Measurements from ENCODE around the gene PRXL2C. TPM values are rescaled to one million over a fixed set of nuclear protein-coding genes. Genes with fewer than 3 reads are reported as not detected.
A peak's percentile ranks its signal among the peaks of the same experiment; 100 is the strongest.

Gene PRXL2C
- total RNA-seq, 4 donors from 2014 or later = 16.7 to 25.6 (median 22.5) TPM

DNA sequence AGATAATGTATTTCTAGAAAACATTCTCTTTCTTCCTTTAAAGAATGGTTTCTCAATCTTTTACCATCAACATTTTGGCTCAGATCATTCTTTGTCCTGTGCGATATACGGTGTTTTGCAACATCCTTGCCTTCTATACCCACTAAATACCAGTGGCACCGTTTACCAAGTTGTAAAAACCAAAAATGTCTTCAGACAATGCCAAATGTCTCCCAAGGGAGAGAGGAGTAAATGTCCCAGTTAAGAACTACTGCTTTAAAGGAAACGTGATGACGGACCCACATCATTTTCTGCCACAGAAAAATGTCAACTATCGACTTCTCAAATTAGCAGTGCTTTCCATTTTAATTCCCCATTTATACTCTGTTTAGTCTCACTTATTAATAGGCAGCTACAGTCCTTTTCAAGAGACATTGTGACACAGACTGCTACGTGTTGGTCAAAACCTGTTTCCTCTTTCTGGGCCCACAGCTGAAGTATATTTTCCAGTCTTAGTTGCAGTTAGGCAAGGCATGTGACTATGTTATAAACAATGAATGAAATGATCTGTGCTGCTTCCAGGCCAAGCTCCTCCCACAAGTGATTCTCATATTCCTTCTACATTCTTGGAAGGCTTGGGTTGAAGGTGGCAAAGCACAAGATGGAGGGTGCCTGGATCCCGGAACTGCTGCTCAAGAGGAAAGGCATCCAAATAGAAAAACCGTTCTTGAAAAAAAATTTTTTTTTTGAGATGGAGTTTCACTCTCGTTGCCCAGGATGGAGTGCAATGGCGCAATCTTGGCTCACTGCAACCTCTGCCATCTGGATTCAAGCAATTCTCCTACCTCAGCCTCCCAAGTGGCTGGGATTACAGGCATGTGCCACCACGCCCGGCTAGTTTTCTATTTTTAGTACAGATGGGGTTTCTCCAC lies 8.8 kb downstream of the PRXL2C start:
- DNase-seq = peak; percentile 49 to 56
- WGBS, 2 donors = 67 to 68% methylated on average over 13 of the region's 13 CpGs
- H3K36me3 ChIP-seq = peaks cover 11 to 19% of the 10 kb centered on the region in 2 donors
- no peaks in the 10 kb centered on the region for H3K27me3 ChIP-seq
- H3K27ac ChIP-seq = peak overlapping the region; percentile 78 to 86 (median 78)
- TF ChIP-seq, protein P1, sequence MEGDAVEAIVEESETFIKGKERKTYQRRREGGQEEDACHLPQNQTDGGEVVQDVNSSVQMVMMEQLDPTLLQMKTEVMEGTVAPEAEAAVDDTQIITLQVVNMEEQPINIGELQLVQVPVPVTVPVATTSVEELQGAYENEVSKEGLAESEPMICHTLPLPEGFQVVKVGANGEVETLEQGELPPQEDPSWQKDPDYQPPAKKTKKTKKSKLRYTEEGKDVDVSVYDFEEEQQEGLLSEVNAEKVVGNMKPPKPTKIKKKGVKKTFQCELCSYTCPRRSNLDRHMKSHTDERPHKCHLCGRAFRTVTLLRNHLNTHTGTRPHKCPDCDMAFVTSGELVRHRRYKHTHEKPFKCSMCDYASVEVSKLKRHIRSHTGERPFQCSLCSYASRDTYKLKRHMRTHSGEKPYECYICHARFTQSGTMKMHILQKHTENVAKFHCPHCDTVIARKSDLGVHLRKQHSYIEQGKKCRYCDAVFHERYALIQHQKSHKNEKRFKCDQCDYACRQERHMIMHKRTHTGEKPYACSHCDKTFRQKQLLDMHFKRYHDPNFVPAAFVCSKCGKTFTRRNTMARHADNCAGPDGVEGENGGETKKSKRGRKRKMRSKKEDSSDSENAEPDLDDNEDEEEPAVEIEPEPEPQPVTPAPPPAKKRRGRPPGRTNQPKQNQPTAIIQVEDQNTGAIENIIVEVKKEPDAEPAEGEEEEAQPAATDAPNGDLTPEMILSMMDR (IDR thresholded peaks at IDR 0.05) = no peak
- no peak for TF ChIP-seq POLR2A (IDR thresholded peaks at IDR 0.05)
- intact Hi-C loops (cut with DNase I) = no loop called here
- H3K4me3 ChIP-seq (replicated peaks in 1 of 3) = no peak overlapping the region
- peaks cover 17 to 21% of the 10 kb centered on the region in 2 donors for H3K4me1 ChIP-seq
- no peaks in the 10 kb centered on the region for H3K9me3 ChIP-seq

DNA sequence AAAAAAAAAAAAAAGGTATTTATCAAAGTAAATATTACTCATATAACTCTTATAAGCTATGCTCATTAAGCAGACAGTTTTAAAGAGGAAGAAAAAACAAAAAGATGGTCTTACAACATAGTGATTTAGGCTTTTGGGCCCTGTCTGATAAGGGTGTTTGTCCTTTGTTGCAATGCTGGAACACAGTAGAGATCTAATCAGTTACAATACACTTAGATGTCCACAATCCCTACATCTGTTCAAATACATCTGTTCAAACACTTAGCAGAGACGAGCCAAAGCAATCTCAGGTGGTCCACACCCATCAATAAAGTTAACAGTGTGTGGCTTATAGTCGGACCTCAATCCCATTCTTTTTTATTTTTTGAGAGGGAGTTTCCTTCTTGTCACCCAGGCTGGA lies 11.0 kb downstream of the PRXL2C start:
- no peak overlapping the region for H3K4me3 ChIP-seq (replicated peaks in 1 of 3)
- DNase-seq = no peak
- 89 to 90% methylated on average over 2 of the region's 2 CpGs for WGBS, 2 donors
- TF ChIP-seq, protein P1 (IDR thresholded peaks at IDR 0.05) = no peak
- TF ChIP-seq POLR2A (IDR thresholded peaks at IDR 0.05) = no peak
- intact Hi-C loops (cut with DNase I) = no loop called here
- no peaks in the 10 kb centered on the region for H3K27me3 ChIP-seq
- no peaks in the 10 kb centered on the region for H3K9me3 ChIP-seq
- peaks cover 17 to 21% of the 10 kb centered on the region in 2 donors for H3K4me1 ChIP-seq
- H3K36me3 ChIP-seq = peaks cover 0 to 9% of the 10 kb centered on the region in 2 donors
- no peak overlapping the region for H3K27ac ChIP-seq

DNA sequence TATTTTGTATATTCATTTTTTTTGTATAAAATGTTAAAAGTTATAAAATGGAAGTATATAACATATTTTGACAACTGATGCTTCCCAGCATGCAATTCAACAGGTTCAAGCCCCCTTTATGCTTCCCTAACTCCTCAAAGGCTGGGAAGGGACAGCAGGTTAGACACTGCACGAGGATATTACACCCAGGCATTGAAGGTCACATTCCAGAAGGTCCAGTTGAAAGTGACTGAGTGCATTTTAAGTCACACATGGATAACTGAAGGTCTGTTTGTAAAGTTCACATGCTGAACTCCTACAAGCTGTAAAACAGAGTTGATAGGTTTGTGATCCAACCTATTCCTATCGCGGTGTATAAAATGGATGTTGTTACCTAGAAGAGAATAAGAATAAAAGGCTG lies 13.6 kb downstream of the PRXL2C start:
- no peak for DNase-seq
- TF ChIP-seq, protein P1 (IDR thresholded peaks at IDR 0.05) = no peak
- TF ChIP-seq POLR2A (IDR thresholded peaks at IDR 0.05) = no peak
- Histone ChIP-seq H3K27me3 (no peaks in the 10 kb centered on the region), H3K4me3 (replicated peaks in 1 of 3) (no peak overlapping the region), H3K27ac (no peak overlapping the region), H3K4me1 (peaks cover 3 to 4% of the 10 kb centered on the region in 2 donors), H3K9me3 (no peaks in the 10 kb centered on the region), H3K36me3 (peaks cover 0 to 9% of the 10 kb centered on the region in 2 donors)
- 70 to 73% methylated on average over 3 of the region's 3 CpGs for WGBS, 2 donors
- intact Hi-C loops (cut with DNase I) = no loop called here

DNA sequence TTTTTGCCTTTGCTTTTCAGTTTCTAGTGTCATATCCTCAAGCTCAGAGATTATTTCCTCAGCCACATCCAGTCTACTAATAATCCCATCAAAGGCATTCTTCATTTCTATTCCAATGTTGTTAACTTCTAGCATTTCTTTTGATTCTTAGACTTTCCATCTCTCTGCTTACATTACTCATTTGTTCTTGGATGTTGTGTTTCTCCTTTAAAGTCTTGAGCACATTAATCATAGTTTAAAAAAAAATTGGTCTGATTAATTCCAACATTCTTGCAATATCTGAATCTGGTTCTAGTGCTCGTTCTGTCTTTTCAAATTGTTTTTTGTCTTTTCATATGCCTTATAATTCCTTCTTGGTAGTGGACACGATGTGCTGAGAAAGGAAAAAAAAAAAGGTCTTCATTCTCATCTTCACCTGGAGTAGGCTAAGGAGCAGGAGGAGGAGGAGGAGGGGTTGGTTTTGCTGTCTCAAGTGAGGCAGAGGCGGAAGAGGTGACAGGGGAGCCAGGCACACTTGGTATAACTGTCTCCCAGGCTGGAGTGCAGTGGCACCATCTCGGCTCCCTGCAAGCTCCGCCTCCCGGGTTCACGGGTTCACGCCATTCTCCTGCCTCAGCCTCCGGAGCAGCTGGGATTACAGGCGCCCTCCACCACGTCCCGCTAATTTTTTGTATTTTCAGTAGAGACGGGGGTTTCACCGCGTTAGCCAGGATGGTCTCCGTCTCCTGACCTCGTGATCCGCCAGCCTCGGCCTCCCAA lies 16.3 kb downstream of the PRXL2C start:
- Histone ChIP-seq H3K27ac (no peak overlapping the region), H3K4me1 (no peaks in the 10 kb centered on the region), H3K9me3 (no peaks in the 10 kb centered on the region), H3K36me3 (no peaks in the 10 kb centered on the region), H3K27me3 (no peaks in the 10 kb centered on the region), H3K4me3 (replicated peaks in 1 of 3) (no peak overlapping the region)
- intact Hi-C loops (cut with DNase I) = no loop called here
- TF ChIP-seq, protein P1 (IDR thresholded peaks at IDR 0.05) = no peak
- no peak for TF ChIP-seq POLR2A (IDR thresholded peaks at IDR 0.05)
- WGBS, 2 donors = 88 to 90% methylated on average over 19 of the region's 19 CpGs
- no peak for DNase-seq
